GM13976 (cell line): ENCODE measurements around the gene COPE.
"Not testable (repeated sequence)": the region's sequence is repeated elsewhere in the genome, so short reads cannot be mapped to it uniquely, and the experiment has no call there.

ENCODE experiments used
- DNase-seq: peaks from one replicate; pipeline ENCODE4 v3.0.0; 2012; ENCODE audit warnings: low spot score
- in situ Hi-C: fragments of 300-500 bp; cut with MboI; formaldehyde crosslinking; loops from one replicate; pipeline ENCODE4 v1.12.0; 2022; ENCODE audit warnings: low sequenced_read_pairs, mixed read lengths, inconsistent platforms; ENCODE audit not compliant: unreplicated experiment
- TF ChIP-seq, protein P1 (sequence below): IDR thresholded peaks from 2 replicates; pipeline ENCODE4 v1.5.1; 2012; ENCODE audit warnings: borderline replicate concordance, mild to moderate bottlenecking; ENCODE audit not compliant: insufficient read depth; ENCODE audit errors: extremely low read depth, missing control alignments, control extremely low read depth

The COPE gene

DNA sequence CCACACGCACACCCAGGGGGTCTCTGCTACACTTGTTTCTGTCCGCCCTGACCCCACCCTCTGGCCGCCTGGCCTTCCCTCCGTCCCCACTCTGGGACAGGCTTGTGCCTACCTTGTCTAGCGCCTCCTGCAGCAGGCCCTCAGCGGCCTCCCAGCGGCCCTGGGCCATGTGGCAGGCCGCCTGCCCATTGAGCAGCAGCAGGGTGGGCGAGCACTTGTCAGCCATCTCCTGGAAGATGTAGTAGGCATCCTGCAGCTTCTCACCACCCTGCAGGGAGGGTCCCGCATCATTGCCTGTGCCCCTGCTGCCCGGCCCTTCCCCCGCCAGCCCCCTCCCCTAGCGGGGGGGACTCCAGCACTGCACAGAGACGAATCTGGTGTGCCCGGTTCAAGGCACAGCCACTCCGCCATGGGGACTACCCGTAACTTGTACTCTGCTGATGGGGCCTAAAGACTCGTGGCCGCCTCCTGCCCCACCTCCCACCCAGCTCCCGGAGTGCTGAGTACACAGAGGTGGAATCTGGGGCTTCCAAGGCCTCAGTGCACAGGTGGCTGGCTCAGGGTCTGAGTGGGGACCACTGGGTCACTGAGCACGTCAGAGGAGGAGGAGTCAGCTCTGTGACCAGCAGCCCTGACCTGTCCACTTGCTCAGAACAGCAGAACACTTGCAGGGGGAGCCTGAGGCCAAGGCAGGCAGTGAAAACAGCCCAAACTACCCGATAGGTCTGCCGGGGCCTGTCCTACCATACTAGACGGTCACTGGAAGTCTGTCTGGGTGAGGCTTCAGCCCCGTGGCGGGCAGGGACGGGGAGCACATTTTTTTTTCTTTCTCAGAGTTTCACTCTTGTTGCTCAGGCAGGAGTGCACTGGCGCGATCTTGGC is 15.8 kb downstream of the COPE start:
- in situ Hi-C loops, result no loop called here
- DNase-seq, result no peak
- TF ChIP-seq, protein P1, sequence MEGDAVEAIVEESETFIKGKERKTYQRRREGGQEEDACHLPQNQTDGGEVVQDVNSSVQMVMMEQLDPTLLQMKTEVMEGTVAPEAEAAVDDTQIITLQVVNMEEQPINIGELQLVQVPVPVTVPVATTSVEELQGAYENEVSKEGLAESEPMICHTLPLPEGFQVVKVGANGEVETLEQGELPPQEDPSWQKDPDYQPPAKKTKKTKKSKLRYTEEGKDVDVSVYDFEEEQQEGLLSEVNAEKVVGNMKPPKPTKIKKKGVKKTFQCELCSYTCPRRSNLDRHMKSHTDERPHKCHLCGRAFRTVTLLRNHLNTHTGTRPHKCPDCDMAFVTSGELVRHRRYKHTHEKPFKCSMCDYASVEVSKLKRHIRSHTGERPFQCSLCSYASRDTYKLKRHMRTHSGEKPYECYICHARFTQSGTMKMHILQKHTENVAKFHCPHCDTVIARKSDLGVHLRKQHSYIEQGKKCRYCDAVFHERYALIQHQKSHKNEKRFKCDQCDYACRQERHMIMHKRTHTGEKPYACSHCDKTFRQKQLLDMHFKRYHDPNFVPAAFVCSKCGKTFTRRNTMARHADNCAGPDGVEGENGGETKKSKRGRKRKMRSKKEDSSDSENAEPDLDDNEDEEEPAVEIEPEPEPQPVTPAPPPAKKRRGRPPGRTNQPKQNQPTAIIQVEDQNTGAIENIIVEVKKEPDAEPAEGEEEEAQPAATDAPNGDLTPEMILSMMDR, result no peak

DNA sequence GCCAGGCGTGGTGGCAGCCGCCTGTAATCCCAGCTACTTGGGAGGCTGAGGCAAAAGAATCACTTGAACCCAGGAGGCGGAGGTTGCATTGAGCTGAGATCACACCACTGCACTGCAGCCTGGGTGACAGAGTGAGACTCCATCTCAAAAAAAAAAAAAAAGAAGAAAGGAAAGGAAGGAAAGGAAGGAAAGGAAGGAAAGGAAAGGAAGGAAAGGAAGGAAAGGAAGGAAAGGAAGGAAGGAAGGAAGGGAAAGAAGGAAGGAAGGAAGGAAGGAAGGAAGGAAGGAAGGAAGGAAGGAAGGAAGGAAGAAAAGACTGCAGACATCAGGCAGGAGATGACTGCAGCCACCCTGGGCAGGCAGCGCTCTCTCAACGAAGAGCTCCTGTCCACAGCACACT is 16.7 kb downstream of the COPE start:
- DNase-seq, in situ Hi-C loops: not testable (repeated sequence)

- in situ Hi-C loops, result no loop called here
- DNase-seq, result no peak
- TF ChIP-seq, protein P1, result no peak
Measured at GRCh38 chr19:18901491-18901890, 17.7 kb downstream of the COPE start.

- TF ChIP-seq, protein P1, result no peak
- no peak for DNase-seq
Measured at GRCh38 chr19:18900700-18901481, 18.3 kb downstream of the COPE start.

GRCh38 chr19:18899624-18900560 is 19.3 kb downstream of the COPE start:
- TF ChIP-seq, protein P1, result no peak
- in situ Hi-C loops, result no loop called here
- no peak for DNase-seq

More at GRCh38 chr19:18900700-18901481, 18.3 kb downstream of the COPE start:
- in situ Hi-C loops, result no loop called here

- TF ChIP-seq, protein P1, result no peak
- no peak for DNase-seq
- in situ Hi-C loops, result no loop called here
Measured at GRCh38 chr19:18898607-18899408, 20.4 kb downstream of the COPE start.
